MCF 10A (cell line): ENCODE data around the gene VAX1. TPM values are rescaled to one million over a fixed set of nuclear protein-coding genes. Genes with fewer than 3 reads are reported as not detected.

Experiments used
- BruUV-seq: library from RNA; stranded (reverse); fragments of 400-500 nt; replicated peaks from 2 replicates; lab custom pipeline; 2021; lab: Mats Ljungman, UMichigan
- CTCF ChIA-PET: fragments of 300-600 bp; sonication (Branson Sonifier 250); formaldehyde crosslinking; extraction: SDS; loops from one replicate; lab custom pipeline; 2021; ENCODE audit warnings: antibody characterized with exemption, inconsistent platforms; lab: Yijun Ruan, JAX
- POLR2A ChIA-PET: fragments of 300-600, 350-650 bp; sonication (Branson Sonifier 250); formaldehyde crosslinking; extraction: SDS; loops from one replicate; lab custom pipeline; 2020; ENCODE audit warnings: antibody characterized with exemption, inconsistent platforms; lab: Yijun Ruan, JAX
- DNase-seq: peaks from one replicate; pipeline ENCODE4 v3.0.0-alpha.2; 2018; ENCODE audit not compliant: unreplicated experiment
- H3K27ac Mint-ChIP-seq: one replicate; pipeline ENCODE4 v1.8.0; 2022; ENCODE audit warnings: mild to moderate bottlenecking, low read depth, mixed read lengths; ENCODE audit not compliant: unreplicated experiment
- H3K27me3 Mint-ChIP-seq: one replicate; pipeline ENCODE4 v1.8.0; 2022; ENCODE audit warnings: mixed read lengths; ENCODE audit not compliant: insufficient read depth, unreplicated experiment
- H3K36me3 Mint-ChIP-seq: one replicate; pipeline ENCODE4 v1.8.0; 2022; ENCODE audit warnings: mild to moderate bottlenecking, moderate library complexity, mixed read lengths; ENCODE audit not compliant: insufficient read depth, unreplicated experiment
- H3K4me1 Mint-ChIP-seq: one replicate; pipeline ENCODE4 v1.8.0; 2022; ENCODE audit warnings: mixed read lengths; ENCODE audit not compliant: insufficient read depth, unreplicated experiment
- H3K4me3 Mint-ChIP-seq: one replicate; pipeline ENCODE4 v1.8.0; 2022; ENCODE audit warnings: mild to moderate bottlenecking, moderate library complexity, mixed read lengths; ENCODE audit not compliant: unreplicated experiment
- H3K9me3 Mint-ChIP-seq: one replicate; pipeline ENCODE4 v1.8.0; 2022; ENCODE audit warnings: mixed read lengths; ENCODE audit not compliant: unreplicated experiment
- intact Hi-C: fragments of 100-400 bp; cut with micrococcal nuclease; formaldehyde crosslinking; loops from 2 replicates; pipeline ENCODE4 v1.14.1; 2022
- total RNA-seq: library from RNA; stranded (reverse); gene quantifications from 2 replicates; pipeline ENCODE4 v1.2.3, GENCODE V29; 2022
- TF ChIP-seq, protein P1 (sequence below): fragments of 200-600 bp; IDR thresholded peaks from one replicate; pipeline ENCODE4 v1.8.0; 2022; ENCODE audit warnings: antibody characterized with exemption, mild to moderate bottlenecking; ENCODE audit not compliant: unreplicated experiment

Gene VAX1
- total RNA-seq, 1 experiment from 2014 or later, result not detected

DNA sequence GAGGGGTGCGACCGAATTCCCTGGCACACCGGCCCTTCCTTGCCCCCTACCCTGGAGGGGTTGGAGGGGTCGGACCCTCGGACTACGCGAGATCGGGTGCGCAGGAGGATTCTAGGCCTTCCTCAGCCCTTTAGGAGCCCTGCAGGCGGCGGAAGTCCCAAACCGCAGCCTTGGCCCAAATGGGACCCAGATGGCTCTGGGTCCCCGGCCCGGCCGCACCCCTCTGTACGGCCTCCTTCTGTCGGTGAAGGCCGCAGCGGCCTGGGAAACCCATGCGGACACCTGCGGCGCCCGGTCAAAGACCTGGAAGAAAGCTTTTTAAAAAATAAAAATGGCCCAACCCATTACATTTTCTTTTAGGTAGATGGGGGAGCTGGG is 2.4 kb upstream of the VAX1 start:
- Mint-ChIP-seq H3K36me3 (no peaks in the 10 kb centered on the region), H3K27me3 (peaks cover 53% of the 10 kb centered on the region)

DNA sequence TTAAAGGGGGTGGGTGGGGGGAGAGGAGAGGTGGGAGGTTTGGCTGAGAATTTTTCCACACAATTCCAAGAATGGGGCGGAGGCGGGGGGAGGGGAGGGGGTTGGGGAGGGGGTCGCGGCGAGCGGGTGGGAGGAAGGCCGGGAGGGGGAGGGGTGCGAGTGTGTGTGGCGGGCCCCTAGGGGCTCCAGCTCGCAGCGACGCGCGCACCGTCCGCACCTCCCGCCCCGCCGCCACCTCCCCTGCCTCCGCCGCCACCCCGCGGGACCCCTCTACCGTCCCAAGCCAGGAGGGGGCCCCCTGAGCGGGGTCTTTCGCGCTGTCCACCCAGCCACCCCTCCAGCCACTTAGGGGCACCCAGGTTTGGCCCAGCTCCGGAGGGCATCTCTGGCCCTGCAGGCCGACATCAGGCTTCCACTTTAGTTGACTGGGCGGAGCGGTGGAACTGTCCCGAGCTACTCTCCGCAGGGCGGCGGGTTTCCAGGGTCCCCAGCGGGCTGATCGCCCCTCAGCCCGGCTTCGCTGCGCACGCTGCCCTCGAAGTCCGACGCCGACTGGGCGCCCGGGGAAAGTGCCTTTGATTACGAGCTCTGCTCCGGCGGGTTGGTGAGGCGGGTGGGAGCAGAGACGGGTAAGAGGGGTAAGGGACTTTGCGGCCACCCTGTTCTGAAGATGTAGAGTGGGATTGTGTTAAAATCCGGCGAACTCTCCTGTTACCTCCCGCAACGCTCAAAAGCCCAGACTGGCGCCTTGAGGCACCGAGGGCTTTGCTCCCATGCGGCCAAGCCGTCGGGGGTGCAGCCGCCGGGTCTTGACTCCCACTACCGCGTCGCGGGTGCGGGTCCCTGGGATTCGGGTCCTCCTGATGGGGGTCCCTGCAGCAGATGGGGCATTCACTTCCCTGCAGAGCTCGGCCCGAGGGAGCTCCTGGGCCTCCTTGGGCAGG is 1.8 kb upstream of the VAX1 start:
- Mint-ChIP-seq H3K4me3 (no peak overlapping the region), H3K36me3 (no peaks in the 10 kb centered on the region), H3K9me3 (no peaks in the 10 kb centered on the region), H3K27me3 (peaks cover 47% of the 10 kb centered on the region), H3K4me1 (no peaks in the 10 kb centered on the region), H3K27ac (no peak overlapping the region)
- intact Hi-C loops, result no loop called here
- CTCF ChIA-PET, result no interaction called here
- BruUV-seq, result no TSS peak
- POLR2A ChIA-PET, result no interaction called here
- TF ChIP-seq, protein P1, sequence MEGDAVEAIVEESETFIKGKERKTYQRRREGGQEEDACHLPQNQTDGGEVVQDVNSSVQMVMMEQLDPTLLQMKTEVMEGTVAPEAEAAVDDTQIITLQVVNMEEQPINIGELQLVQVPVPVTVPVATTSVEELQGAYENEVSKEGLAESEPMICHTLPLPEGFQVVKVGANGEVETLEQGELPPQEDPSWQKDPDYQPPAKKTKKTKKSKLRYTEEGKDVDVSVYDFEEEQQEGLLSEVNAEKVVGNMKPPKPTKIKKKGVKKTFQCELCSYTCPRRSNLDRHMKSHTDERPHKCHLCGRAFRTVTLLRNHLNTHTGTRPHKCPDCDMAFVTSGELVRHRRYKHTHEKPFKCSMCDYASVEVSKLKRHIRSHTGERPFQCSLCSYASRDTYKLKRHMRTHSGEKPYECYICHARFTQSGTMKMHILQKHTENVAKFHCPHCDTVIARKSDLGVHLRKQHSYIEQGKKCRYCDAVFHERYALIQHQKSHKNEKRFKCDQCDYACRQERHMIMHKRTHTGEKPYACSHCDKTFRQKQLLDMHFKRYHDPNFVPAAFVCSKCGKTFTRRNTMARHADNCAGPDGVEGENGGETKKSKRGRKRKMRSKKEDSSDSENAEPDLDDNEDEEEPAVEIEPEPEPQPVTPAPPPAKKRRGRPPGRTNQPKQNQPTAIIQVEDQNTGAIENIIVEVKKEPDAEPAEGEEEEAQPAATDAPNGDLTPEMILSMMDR, result no peak
- DNase-seq, result no peak

More for the DNA sequence above, 2.4 kb upstream of the VAX1 start:
- DNase-seq, result no peak
- TF ChIP-seq, protein P1, result no peak
- H3K4me3 Mint-ChIP-seq, result no peak overlapping the region
- BruUV-seq, result no TSS peak
- no peaks in the 10 kb centered on the region for H3K9me3 Mint-ChIP-seq
- intact Hi-C loops, result no loop called here
- no peak overlapping the region for H3K27ac Mint-ChIP-seq
- POLR2A ChIA-PET, result no interaction called here
- H3K4me1 Mint-ChIP-seq, result no peaks in the 10 kb centered on the region
- CTCF ChIA-PET, result interaction anchor here (0.7 kb wide), 1 partner anchor 36 kb away, joined by 3 read pairs; no protein-coding TSS in a partner anchor

DNA sequence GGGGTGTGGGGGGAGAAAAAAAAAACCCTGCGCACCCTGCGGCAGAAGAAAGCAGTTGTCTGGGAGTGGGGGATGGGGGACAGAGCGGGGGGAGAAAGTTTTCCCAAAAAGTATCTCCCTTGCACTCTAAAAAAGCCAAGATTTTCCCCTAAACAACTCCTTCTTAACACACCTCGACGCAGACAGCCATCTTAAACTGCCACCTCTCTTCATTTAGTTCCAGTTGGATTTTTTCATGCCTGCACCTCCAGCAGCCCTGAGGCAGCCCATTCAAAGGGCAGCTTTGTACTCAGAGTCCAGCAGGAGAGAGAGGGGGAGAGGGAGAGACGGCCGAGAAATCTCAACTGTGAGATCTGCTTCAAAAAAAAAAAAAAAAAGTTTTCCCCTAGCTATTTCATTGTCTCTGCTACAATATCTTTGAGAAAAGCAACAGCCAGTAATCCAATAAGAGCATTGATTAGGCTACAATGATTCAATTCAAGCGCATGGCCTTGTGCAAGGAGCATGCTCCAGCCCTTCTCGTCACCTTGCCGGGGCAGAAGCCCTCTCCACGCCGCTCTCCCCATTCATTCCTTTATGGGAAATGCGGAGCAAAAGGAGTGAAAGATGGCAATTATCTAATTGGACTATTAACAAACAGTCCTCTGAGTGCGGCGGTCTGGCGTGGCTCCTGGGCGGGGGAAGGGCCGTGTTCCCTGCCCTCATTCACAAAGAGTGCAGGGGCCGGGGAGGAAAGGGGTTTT is 939 bp upstream of the VAX1 start:
- CTCF ChIA-PET, result interaction anchor here (0.7 kb wide), 1 partner anchor 14 kb away, joined by 4 read pairs; no protein-coding TSS in a partner anchor
- intact Hi-C loops, result no loop called here
- Mint-ChIP-seq H3K27ac (no peak overlapping the region), H3K27me3 (peaks cover 39% of the 10 kb centered on the region), H3K9me3 (no peaks in the 10 kb centered on the region), H3K4me1 (no peaks in the 10 kb centered on the region), H3K36me3 (no peaks in the 10 kb centered on the region), H3K4me3 (no peak overlapping the region)
- BruUV-seq, result no TSS peak
- TF ChIP-seq, protein P1, result no peak
- no peak for DNase-seq
- POLR2A ChIA-PET, result no interaction called here
